ENCODE measurements around the gene TRAFD1. TPM values are rescaled to one million over a fixed set of nuclear protein-coding genes. Genes with fewer than 3 reads are reported as not detected.
A peak's percentile ranks its signal among the peaks of the same experiment; 100 is the strongest.
"Not testable (repeated sequence)": the region's sequence is repeated elsewhere in the genome, so short reads cannot be mapped to it uniquely, and the experiment has no call there.

TRAFD1 gene
- total RNA-seq (2014; rRNA removed): 22.9 and 29.0 TPM in 2 replicates
- 21.8 TPM for polyA plus RNA-seq (2012)

- DNase-seq (ENCODE audit: low read depth): peak; percentile 94
Measured at GRCh38 chr12:112125250-112125999, at the start of gene TRAFD1. TSS of gene TRAFD1 (plus strand) at chr12:112125560. CDS start at chr12:112130523, 4,963 bp downstream.

GRCh38 chr12:112087055-112087850 is 38.1 kb upstream of the TRAFD1 start:
- DNase-seq (ENCODE audit: low read depth): no peak

DNA sequence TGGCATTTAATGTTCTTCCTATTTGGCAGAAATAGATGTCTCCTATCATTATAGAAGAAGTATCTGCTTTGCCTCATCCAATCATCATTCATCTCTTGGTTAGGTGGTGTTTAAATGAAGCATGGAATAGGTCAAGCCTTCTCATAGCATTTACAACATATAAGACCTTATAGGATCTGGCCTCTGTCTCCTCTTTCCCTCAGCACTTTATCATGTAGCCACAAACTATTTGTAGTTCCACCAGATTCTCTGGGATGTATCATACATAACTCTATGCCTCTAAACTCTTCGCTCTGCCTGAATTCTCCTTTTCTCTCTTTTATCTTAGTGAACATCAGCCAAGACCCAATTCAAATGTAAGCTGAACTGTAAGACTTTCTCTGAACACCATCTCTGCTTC is 37.5 kb upstream of the TRAFD1 start:
- DNase-seq (ENCODE audit: low read depth): no peak

- DNase-seq (ENCODE audit: low read depth): no peak
Measured at GRCh38 chr12:112091563-112091962, 33.8 kb upstream of the TRAFD1 start.

- no peak for DNase-seq (ENCODE audit: low read depth)
Measured at GRCh38 chr12:112096070-112096469, 29.3 kb upstream of the TRAFD1 start.

- peak; percentile 77 for DNase-seq (ENCODE audit: low read depth)
Measured at GRCh38 chr12:112096667-112097066, 28.7 kb upstream of the TRAFD1 start.

GRCh38 chr12:112097641-112098040 is 27.7 kb upstream of the TRAFD1 start:
- DNase-seq (ENCODE audit: low read depth): no peak

- DNase-seq (ENCODE audit: low read depth): not testable (repeated sequence)
Measured at GRCh38 chr12:112100500-112100899, 24.9 kb upstream of the TRAFD1 start.

GRCh38 chr12:112102127-112102526 is 23.2 kb upstream of the TRAFD1 start:
- no peak for DNase-seq (ENCODE audit: low read depth)

DNA sequence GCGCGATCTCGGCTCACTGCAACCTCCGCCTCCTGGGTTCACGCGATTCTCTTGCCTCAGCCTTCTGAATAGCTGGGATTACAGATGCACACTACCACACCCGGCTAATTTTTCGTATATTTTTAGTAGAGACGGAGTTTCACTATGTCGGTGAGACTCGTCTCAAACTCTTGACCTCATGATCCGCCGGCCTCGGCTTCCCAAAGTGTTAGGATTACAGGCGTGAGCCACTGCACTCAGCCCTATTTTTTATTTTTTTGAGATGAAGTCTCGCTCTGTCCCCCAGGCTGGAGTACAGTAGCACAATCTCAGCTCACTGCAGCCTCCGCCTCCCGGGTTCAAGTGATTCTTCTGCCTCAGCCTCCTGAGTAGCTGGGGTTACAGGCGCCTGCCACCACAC is 22.6 kb upstream of the TRAFD1 start:
- DNase-seq (ENCODE audit: low read depth): not testable (repeated sequence)

- no peak for DNase-seq (ENCODE audit: low read depth)
Measured at GRCh38 chr12:112103758-112104503, 21.4 kb upstream of the TRAFD1 start.

- no peak for DNase-seq (ENCODE audit: low read depth)
Measured at GRCh38 chr12:112105891-112106290, 19.5 kb upstream of the TRAFD1 start.

- DNase-seq (ENCODE audit: low read depth): no peak
Measured at GRCh38 chr12:112107306-112108201, 17.8 kb upstream of the TRAFD1 start.

GRCh38 chr12:112108202-112109079 is 16.9 kb upstream of the TRAFD1 start, which contains the start of gene NAA25:
TSS of gene NAA25 (minus strand) at chr12:112108783. CDS start at chr12:112108773, 10 bp downstream.
- DNase-seq (ENCODE audit: low read depth): peak; percentile 84

- DNase-seq (ENCODE audit: low read depth): not testable (repeated sequence)
Measured at GRCh38 chr12:112110787-112111662, 14.3 kb upstream of the TRAFD1 start.

- DNase-seq (ENCODE audit: low read depth): no peak
Measured at GRCh38 chr12:112111931-112112330, 13.4 kb upstream of the TRAFD1 start.

GRCh38 chr12:112112409-112113133 is 12.8 kb upstream of the TRAFD1 start:
- no peak for DNase-seq (ENCODE audit: low read depth)

All from LHCN-M2 (cell line).